HS-27A (cell line): ENCODE results near the gene SCO2.
"Not testable (repeated sequence)": the region's sequence is repeated elsewhere in the genome, so short reads cannot be mapped to it uniquely, and the experiment has no call there.

Source experiments
- DNase-seq: peaks from one replicate; pipeline ENCODE4 v3.0.0-alpha.2; 2012; ENCODE audit warnings: low read depth, missing footprints

Gene SCO2

GRCh38 chr22:50520184-50520583 lies 5.2 kb downstream of the SCO2 start:
- not testable (repeated sequence) for DNase-seq

DNA sequence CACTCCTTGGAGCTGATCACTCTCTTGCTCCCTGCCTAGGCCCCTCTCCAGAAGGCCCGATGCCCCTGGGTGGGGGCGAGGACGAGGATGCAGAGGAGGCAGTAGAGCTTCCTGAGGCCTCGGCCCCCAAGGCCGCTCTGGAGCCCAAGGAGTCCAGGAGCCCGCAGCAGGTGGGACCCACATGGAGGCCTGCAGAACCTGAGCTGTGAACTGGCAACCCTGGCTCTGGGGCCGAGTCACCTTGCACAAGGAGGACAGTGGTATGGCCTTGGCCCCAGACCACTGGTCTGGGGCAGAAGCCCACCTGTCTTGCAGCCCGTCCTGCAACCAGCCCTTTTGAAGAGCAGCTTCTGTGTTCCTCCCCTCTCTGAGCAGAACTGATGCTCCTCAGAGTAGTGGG lies 6.2 kb downstream of the SCO2 start:
- no peak for DNase-seq

GRCh38 chr22:50518606-50519005 lies 6.8 kb downstream of the SCO2 start:
- DNase-seq: no peak

- DNase-seq: no peak
Observed at GRCh38 chr22:50517495-50518260, 7.7 kb downstream of the SCO2 start.

- no peak for DNase-seq
Observed at GRCh38 chr22:50516891-50517290, 8.5 kb downstream of the SCO2 start.

- DNase-seq: no peak
Observed at GRCh38 chr22:50516068-50516467, 9.3 kb downstream of the SCO2 start.

DNA sequence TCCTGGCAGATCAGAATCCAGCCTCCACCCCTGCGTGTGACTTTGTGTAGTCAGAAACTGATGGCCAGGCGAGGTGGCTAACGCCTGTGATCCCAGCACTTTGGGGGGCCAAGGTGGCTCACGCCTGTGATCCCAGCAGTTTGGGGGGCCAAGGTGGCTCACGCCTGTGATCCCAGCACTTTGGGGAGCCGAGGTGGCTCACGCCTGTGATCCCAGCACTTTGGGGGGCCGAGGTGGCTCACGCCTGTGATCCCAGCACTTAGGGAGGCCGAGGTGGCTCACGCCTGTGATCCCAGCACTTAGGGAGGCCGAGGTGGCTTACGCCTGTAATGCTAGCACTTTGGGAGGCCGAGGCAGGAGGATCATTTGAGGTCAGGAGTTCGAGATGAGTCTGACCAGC lies 12.2 kb downstream of the SCO2 start:
- no peak for DNase-seq

- no peak for DNase-seq
Observed at GRCh38 chr22:50508897-50509296, 16.5 kb downstream of the SCO2 start.

DNA sequence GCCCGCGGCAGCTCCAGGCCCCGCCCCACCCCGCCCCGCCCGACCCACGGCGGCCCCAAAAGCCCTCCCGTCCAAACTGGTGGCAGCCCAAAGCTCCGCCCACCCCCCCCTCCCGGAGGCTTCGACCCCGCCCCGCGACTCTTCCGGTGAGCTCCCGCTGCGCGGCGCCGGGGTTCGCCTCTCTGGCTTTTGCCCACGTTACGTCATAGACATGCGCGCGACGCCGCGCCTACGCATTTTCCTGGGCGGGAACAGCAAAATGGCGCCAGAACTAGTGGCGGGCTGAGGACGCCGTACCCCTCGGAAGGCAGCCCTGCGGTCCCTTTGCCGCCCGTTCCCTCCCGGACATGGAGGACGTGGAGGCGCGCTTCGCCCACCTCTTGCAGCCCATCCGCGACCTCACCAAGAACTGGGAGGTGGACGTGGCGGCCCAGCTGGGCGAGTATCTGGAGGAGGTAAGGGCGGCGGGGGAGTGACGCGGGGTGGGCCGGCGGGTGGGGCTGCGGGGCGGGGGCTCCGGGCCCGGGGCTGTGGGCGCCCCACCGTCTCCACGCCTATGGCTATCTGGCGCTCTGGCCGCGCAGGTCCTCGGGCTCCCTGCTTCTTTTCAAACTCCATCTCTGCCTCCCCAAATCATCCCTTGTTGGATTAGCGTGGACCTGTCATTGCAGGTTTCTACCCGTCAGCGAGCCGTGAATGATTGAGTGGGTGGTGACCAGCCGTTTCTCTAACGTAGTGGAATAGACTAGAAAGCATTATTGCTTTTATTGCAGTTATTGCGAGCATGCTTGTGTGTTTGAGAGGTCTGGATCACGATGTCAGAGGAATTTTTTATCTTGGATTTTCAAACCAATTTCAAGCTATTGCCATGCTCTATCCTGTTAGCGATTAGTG lies 17.2 kb downstream of the SCO2 start, which contains the start of gene NCAPH2:
Gene NCAPH2, plus strand, starts transcription at position 234 of the 894 bp plus-strand sequence. Its CDS starts 114 bp downstream, at position 348.
- DNase-seq: peak; percentile 89

GRCh38 chr22:50507421-50507990 lies 17.9 kb downstream of the SCO2 start, which contains the start of gene LMF2:
LMF2 (minus strand) TSS chr22:50507702; CDS start chr22:50507675, 27 bp downstream.
- DNase-seq: no peak

DNA sequence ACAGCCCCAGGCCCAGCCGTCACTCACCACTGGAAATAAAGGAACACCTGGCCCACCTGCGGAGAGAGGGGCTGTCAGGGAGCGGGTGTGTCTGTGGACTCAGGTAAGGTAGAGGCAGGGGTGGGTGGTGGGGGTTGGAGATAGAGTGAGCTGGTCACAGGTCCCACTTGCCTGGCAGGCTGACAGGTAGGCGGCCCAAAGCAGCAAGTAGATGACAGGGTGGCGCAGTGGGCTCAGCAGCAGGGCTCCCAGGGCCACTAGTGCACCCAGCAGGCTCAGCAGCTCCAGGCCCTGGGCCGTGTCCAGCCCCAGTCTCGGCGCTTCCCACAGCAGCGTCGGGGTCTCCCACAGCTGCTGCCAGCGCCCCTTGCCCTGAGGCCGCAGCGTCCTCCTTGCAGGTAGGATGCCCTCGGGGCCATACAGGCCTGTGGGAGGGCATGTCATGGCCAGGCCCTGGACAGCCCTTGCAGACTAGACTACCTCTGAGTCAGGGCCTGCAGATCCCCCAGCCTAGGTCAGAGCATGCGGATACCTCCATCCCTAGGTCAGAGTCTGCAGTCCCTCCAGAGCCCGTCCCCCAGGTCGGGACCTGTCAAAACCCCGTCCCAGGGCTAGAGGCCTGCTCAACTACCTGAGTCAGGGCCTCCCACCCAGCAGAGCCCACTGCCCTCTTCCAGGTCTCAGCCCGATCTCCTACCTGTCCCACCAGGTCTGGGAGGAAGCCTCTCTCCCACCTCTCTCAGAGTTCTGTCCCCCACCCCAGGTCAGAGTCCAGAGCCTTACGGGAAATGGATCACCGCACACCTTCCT lies 18.6 kb downstream of the SCO2 start:
- no peak for DNase-seq

DNA sequence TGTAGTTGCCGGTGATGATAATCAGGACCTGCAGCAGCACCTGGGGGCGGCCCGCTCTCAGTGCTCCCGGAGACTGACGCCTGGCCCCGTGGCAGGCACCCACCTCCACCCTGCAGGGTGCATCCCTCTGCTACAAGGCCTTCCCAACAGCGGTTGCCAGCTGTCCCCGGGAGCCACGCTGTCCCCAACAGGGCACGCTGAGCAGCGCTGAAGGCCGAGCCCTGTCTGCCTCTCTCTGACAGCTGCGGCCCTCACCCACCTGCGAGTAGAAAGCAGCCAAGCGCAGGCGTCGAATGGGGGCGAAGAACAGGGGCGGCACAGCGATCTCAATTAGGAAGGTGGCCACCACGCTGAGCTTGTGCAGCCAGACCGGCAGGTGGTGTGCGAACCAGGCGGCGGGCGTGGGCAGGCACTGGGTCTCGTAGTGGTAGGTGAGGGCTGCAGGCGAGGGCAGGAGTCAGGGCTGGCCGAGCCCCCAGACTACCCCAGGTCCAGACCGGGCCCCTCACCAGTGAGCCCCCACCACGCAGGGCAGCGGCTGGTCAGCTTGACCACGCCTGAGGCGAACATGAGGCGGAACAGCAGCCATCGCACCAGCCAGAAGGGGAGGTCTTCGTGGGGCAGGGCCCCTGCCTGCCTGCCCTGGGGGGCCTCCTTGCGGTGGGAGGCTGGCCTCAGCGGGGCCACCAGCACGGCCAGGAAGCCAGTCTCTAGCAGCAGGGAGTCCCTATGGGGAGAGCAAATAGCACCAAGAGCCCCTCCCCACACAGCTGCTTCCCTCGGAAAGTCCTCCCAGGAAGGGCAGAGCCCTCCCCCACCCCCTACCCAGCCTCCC lies 19.4 kb downstream of the SCO2 start:
- no peak for DNase-seq

GRCh38 chr22:50505276-50505775 lies 20.1 kb downstream of the SCO2 start:
- no peak for DNase-seq

DNA sequence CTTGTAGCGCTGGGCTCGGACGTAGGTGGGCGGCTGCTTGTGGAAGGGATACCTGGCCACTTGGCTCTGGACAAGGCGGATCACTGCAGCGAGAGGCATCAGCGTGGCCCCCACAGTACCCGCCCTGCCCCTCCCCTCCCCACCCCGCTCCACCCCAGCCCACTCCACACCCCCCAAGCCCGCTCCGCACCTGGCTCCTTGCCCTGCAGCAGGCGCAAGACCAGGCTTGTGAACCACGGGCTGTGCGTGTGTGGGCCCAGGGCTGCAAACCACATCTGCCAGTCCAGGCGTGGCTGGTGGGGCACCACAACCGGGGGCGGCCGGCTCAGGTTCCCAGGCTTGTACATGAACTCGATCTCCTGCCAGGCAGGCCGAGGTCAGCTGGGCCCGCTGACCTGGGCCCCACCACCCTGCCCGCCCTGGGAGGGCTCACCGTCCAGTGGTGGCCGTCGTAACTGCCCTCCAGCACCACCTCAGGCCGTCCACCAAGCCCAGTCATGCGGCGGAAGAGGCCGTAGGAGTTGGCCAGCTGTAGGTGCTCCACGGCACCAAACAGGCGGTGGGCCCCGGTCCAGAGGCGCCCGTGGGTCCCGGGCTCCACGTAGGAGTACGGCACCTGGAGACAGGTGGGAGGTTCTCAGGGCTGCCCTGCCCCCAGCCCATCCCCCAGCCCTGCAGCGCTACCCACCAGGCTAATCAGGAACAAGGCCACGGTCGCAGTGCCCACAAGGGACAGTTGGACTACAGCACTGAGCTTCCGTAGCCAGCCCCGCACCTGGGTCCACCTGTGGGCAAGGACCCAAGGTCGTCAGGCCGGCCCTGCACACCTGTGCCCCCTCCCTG lies 20.8 kb downstream of the SCO2 start:
- no peak for DNase-seq

DNA sequence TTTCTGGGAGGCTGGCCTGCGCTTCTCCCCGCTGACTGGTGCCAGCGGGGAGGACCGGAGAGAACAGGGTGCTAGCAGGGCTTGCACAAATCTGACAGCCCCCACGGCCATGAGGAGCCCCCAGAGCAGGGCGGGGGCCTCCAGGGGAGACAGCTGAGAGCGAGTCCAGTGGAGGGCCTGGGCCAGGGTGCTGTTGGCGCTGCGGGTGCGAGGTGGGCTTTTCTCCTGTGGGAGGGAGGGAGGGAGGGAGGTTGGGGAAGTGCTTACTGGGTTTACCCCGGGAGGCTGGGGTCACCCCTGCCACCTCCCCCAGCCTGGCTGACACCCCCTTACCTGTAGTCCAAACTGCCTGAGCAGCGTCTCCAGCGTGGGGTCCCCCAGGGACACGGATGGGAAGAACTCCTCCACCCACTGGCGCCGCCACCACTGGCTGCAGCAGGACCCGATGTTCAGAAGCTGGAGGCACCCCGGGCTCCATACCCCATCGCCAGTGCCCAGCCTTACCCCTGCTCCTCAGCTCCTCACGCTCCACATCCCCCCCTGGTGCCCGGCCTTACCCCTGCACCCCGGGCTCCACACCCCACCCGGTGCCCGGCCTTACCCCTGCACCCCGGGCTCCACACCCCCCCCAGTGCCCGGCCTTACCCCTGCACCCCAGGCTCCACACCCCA lies 21.8 kb downstream of the SCO2 start:
- DNase-seq: no peak

- DNase-seq: no peak
Observed at GRCh38 chr22:50502628-50503474, 22.5 kb downstream of the SCO2 start.

GRCh38 chr22:50502096-50502495 lies 23.3 kb downstream of the SCO2 start:
- DNase-seq: no peak

DNA sequence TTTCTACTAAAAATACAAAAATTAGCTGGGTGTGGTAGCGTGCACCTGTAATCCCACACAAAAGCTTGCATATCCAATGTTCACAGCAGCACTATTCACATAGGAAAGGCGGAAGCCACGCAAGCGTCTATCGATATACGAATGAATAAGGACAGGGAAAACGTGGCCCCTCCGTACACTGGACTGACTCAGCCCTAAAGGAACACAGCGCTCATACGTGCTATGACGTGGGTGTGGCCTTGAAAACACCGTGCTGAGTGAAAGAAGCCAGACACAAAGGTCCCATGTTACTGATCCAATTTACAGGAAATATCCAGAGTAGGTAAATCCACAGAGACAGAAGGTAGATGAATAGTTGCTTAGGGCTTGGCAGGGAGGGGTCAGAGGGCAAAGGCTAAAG lies 24.9 kb downstream of the SCO2 start:
- DNase-seq: no peak
